ENCODE data around the gene KLK10.

Gene KLK10

GRCh38 chr19:50963381-50963780 lies 56.1 kb downstream of the KLK10 start:
- DNase-seq: no peak
